HL-60/S4 (cell line): ENCODE measurements around the gene TEX19.

Experiments
- in situ Hi-C: fragments of 300-500 bp; cut with MboI; formaldehyde crosslinking; loops from 2 replicates; pipeline ENCODE4 v1.14.3; 2022; ENCODE audit warnings: low sequenced_read_pairs

Gene TEX19

DNA sequence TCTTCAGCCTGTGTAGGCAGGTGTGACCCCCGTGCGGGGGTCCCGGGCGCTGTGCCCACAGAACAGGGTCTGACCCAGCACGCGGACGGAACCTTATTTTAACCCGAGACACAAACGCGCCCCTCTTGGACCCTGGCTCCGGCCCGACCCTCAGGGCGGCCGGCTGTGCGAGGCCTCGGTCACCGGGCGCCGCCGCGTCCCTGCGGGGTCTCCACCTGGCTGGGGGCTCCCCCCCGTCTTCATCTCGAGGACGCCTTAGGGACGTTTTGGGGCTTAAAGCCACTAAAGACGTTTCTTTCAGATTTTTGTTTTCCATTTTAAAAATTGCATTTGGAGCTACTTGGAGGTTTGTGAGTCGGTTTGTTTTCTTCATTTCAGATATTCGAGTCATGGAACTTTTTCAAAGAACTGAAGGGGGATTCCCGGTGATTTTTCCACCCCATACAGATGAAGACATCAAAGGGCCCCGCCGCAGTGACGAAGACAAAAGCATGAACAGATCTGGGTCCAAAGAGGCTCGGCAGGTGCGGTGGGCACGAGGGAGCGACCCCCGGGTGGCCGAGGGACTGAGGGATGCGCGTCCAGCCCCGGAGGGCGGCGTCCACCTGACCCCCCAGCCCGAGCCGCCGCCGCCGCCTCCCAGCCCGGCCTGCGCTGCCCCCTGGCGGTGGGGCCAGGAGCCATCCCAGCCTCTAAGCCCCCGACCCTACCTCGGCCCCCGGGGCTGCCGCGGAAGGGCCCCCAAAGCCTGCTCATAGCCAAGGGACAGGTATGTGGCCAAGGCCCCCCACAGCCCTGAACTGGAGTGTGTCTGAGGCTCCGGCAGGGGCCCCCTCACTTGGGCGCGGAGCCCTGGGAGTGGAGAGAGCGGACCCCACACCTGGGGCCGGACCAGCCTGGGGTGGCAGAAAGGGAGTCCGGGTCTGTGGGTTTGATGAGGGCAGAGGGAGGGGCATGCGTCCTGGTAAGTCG, 37.8 kb upstream of the TEX19 start:
- in situ Hi-C loops, result loop anchor here (10.0 kb wide), 1 partner anchor 76 kb away; no protein-coding TSS in a partner anchor

DNA sequence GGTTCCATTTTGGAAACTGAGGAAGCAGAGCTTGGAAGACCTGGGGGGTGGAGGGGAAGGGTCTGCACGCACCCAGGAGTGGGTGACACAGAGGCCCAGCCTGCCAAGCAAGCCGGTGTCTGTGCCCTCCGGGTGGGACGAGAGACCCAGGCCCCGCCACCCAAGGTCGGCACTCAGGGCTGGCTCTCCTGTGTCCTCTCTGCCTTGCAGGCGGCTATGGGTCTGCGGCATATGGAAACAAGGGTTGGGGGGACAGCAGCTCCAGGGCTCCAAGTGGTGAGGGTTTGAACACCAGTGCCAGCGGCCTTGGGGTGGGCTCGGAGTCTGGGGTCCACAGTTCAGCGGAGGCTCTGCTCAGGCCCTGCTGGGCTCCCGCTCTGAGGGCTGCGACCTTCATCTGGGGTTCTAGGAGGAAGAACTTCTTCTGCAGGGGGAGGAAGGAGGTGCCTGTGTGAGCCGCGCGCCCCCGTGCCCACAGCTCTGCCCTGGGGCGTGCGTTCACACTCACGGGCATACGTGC, 37.0 kb upstream of the TEX19 start:
- in situ Hi-C loops, result loop anchor here (10.0 kb wide), 1 partner anchor 77 kb away; no protein-coding TSS in a partner anchor

DNA sequence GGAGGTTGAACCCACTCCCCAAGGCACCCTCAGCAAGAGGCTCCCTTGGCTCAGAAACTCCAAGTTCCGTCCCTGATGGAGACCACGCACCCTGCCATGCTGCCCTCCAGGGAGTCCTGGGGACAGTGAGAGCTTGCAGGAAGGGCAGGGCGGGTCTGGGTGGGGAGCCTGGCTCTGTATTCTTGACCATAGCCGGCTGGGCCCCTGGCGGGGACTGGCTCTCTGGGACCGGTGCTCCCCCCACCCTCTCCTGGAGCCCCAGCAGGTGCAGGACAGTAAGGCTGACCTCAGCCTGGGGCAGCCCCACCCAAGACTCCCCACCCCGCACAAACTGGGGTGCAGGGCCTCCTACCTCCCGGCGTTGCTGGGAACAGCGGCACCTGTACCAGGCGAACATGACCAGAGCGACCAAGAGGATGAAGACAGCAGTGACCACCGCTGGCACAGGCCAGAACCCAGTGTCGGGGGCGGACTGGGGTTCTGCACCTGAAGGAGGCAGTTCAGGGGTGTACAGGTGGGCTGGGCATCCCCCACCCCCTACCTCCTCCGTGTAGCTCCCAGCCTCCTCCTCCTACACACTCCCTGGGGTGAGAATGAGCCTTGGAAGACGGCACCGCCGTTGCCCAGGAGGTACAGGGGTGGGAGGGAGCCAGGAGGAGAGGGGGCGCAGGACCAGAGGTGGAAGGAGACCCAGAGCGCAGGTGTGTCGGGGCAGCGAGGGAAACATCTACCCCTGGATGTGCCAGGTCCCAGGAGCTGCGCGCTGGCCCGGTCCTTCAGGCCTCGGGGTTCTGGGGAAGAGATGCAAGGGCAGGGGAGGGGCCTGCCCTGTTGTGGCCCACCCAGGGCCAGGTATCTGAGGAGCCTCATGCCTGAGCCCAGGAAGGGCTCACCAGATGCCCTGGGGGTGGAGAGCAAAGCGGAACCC, 36.3 kb upstream of the TEX19 start:
- in situ Hi-C loops, result loop anchor here (10.0 kb wide), 1 partner anchor 78 kb away; no protein-coding TSS in a partner anchor

DNA sequence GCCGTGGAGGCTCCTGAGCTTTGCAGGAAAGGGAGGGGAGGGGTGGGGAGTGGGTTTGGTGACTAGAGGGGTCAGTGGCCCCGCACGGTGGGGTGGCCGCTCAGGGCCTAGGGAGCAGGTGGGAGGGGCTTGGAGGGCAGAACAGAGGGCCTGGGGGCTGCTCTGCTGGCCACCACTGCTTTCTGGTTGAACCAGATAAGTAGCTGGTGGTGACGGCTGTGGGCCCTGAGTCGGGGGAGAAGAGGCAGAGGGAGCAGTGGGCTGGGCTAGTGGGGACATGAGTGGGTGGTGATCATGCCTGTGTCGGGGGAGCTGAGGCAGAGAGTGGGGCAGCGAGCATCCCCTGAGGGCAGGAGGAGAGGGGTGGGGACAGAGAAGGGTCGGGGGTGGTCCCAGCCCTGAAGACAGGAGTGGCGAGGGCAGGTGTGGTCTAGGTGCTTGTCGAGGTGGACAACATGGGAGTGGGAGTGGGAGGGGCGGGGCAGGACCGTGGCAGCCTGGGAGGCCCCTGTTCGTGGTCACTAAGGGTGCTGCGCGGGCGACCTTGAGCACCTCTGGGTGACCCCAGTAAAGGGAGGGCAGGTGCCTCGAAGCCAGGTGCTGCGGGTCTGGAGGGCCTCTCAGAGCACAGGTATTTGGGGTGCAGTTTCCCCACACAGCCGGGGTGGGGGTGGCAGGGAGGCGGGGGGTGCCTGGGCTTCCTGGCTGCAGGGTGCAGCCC, 35.4 kb upstream of the TEX19 start:
- in situ Hi-C loops, result loop anchor here (10.0 kb wide), 1 partner anchor 79 kb away; no protein-coding TSS in a partner anchor

DNA sequence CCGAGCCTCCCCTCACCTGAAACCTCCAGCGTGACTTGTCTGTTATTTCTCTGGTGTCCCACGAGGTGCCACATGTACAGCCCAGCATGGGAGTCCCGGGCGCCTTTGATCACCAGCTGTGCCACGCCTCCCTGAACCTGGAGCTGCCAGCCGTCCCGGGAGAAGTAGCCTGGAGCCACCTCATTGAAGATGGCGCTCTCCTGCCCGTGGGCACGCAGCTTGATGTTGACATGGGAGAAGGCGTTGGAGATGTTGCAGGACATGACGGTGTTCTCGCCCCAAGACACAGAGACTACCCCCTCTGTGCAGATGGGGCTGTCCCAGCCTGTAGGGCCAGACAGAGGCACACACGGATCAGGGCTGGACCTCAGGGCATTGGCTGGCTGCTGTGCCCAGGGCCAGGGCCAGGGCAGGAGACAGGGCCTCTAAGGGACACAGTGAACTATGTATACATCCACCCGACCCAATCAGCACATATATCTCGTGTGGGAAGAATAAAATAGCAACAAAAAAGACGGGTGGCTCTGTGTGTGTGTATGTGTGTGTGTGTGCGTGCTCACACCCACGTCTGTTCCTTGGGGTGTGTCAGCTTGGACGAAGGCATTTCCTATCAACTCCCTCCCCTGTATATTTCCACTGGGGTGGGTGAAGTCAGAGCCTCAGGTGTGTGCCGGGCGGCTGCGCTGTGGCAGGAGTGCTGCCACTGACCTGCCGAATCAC, 34.3 kb upstream of the TEX19 start:
- in situ Hi-C loops, result loop anchor here (10.0 kb wide), 1 partner anchor 80 kb away; no protein-coding TSS in a partner anchor

DNA sequence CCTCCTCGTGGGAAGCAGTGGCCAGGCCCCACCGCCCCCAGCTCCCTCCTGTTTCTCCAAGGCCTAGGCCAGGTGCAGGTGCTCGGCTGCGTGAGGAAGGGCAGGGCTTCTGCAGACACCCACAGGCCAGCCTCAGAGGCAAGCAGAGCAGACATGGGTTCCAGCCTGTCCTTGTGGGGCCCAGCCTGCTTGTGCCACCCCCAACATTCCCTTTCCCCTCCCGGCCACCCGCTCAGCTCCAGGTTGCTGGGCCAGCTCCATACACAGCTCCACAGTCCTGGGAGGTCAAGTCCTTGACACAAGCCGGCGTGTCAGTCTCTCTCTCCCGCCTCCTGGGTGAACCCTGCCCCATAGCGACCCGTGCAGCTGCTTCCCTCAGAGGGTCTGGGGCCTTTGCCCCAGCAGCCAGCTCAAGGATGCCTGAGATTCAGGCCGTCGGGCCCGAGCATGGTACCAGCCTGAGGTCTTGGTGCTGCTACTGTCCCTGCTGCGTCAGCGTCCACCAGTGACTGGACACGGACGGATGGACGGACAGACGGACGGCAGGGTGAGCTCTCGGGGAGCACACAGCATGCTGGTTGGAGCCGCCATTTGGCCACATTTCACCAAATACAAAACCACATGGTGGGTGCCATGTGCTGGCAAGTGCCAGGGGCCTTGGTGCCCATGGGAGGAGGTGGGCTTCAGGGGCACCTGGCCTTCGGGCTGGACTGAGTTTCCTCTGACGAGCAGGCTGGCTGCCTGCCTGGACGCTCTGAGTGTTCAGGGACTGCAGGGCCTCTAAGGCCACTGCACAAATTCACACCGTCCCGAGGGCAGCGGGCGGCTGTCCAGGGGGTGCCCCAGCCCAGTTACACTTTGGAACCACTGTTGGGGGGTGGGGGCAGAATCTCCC, 33.5 kb upstream of the TEX19 start:
- in situ Hi-C loops, result loop anchor here (10.0 kb wide), 1 partner anchor 81 kb away; no protein-coding TSS in a partner anchor

DNA sequence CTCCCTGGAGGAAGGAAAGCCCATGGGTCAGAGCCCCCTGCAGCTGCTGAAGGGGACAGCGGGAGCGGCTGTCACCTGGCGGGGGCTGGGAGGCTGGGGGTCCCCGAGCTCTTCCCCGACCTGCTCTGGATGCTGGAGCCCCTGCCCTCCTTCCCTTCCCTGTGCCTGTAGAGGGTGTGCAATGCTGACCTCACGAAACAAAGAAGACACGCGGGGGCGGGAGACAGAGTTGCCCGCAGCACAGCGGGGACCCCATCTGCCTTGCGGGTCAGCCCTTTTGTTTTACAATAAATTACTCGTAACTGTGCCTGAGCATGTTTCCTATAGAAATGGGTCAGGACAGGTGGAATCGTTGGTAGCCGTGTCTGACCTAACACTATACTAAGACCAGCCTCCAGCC, 31.8 kb upstream of the TEX19 start:
- in situ Hi-C loops, result loop anchor here (10.0 kb wide), 1 partner anchor 82 kb away; no protein-coding TSS in a partner anchor

DNA sequence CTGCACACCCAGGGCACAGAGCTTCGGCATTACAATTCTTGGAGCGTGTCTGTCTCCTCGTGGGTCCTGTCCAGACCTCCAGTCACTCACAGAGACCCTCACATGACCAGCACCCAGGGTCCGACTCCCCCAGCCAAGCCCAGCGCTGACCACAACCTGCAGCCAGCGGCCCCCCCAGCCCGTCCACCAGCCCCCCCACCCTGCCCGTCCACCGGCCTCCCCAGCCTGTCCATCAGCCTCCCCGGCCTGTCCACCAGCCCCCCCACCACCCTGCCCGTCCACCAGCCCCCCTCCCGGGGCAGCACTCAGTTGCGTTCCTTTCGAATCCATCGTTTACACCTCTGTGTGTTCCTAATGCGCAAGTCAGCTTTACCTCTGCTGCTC, 31.3 kb upstream of the TEX19 start:
- in situ Hi-C loops, result loop anchor here (10.0 kb wide), 1 partner anchor 83 kb away; no protein-coding TSS in a partner anchor

DNA sequence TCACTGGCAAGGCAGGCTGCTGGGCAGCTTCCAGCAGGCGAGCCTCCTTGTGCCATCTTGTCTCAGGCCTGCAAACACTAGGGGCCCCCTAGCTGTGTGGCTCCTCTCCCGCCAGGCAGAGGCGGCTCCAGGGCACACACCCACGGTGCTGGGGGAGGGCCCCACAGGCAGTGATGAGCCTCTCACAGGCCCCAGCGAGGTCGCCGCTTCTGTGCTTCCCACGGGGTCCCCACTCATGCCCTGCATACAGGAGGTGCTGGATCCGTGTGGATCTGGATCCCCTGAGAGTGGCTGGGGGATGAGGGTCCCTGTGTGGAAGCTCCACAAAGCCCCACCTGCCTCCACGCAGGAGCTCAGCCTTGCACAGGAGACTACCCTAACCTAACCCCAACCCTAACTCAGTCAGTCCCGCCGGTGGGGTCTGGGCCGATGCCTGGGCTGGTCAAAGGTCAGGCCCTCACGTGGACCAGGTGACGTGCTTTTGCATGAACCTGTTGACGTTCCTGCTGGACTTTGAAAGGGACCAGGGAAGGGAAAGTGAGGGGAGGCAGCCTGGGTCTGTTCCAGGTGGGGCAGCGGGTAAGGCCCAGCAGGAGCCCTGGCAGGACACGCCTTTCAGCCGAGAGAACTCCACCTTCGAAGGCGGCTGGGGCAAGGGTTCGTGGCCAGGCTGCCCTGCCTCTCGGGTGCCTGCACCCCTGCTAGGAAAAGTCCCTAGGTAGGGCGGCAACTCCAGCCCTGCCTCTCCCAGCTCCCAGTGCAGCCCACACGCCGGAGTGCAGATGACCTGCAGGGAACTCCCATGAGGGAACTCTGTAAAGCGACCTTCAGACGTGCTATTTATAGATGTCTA, 30.7 kb upstream of the TEX19 start:
- in situ Hi-C loops, result loop anchor here (10.0 kb wide), 1 partner anchor 84 kb away; no protein-coding TSS in a partner anchor

DNA sequence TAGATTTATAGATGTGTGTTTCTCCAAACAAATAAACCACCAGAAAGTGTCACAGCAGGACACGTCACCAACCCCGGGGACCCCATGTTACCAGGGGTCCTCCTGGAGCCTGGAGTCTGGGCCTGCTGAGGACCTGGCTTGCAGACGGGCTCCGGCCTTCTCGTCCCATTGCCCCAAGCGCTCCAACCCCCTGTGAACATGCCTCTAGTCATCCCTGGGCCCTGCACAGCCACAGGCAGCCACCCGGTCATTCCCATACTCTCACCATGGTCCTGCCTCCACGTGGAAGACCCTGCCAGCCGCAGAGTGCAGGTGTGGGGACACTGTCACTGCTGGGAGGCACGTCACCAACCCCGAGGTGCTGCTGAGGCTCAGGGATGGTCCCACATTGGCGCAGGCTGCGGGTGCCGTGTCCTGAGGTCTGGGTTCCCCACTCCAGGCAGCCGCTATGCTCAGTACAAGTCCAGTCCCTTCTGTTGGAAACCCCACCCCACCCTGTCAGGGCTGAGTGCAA, 30.0 kb upstream of the TEX19 start:
- in situ Hi-C loops, result loop anchor here (10.0 kb wide), 1 partner anchor 84 kb away; no protein-coding TSS in a partner anchor

DNA sequence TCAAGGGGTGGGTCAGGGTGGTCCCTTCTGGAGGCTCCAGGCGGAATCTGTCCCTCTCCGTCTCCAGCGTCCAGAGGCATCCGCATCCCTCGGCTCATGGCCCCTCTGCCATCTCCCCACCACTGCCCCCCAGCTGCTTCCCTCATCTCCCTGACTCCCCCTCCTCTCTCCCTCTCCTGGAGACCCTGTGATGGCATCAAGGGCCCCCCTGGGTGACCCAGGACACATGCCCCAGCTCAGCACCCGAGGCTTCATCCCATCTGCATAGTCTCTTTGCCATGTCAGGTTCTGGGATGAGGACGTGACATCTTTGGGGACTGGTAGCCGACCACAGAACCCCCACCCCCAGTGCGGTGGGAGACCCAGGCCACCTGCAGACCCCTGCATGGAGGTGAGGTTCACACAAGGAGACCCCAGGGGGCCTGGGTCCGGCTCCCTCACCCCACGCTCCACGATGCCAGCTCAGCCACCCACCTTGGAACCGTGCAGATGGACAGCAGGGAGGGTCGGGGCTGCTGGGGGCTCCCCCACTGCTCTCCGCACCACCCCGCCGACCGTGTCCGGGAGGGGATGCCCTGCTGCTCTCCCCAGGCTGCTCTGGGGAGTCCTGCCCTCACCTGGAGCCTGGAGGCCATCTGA, 29.2 kb upstream of the TEX19 start:
- in situ Hi-C loops, result loop anchor here (10.0 kb wide), 1 partner anchor 85 kb away; no protein-coding TSS in a partner anchor

DNA sequence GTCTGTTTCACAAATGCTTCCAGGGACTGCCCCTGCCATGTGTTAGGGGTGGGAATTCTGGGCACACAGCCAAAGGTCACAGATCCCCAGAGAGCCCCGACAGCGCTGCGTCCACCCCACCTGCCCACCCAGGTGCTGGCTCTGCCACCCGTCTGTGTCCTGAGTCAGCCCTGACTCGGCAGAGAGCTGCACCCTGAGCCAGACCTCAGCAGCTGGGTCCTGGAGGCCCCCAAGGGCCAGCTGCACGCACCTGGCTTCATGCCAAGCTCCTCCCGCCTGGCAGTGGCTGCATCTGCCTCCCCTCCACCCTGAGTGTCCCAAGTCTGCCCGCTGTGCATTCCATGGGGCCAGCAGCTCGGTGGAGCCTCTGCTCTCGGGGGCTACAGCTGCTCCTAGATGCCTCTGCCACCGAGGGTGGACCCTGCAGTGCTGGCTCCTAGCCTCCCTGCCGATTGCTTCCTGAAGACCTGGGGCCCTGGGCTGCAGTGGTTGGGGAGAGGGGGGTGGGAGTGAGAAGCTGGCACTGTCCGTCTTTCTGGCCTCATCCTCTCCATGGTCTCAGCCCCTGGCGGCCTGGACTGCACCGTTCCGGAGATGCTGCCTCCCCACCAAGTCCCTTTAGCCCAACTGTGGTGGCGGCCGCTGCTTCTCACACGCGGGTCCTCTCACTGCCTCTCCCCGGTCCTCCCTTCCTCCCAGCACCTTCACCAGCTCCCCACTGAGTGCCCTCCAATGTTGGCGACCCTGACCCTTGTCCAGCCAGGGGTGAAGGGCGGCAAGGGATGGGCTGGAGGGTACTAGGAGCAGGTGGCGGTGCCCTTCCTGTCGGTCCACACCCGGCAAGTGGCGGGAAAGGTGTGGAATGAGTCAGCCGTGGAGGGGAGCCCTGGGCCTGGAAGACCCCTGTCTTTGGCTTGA, 28.5 kb upstream of the TEX19 start:
- in situ Hi-C loops, result no loop called here

DNA sequence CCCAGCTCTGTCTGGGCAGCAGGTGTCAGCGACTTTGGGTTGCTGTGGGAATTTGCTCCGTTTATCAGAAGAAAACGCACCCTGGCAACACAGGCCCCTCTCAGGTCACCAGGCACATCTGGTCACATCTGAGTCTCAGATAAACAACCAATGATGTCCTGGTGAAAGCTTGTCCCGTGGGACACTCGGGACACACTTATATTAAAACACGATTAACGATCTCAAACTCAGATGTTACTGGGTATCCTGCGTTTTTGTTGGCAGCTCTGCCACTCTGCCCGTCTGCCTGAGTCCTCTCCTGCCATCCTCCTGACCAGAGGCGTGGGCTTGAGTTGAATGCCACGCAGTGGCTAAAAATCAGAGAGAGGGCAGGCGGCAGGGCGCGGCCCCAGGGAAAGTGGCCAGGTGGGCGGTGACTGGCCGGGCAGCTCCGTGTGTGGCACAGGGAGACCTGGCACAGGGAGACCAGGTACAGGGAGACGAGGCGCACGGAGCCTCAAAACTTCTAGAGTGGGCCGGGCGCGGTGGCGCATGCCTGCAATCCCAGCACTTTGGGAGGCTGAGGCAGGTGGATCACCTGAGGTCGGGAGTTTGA, 27.6 kb upstream of the TEX19 start:
- in situ Hi-C loops, result no loop called here

DNA sequence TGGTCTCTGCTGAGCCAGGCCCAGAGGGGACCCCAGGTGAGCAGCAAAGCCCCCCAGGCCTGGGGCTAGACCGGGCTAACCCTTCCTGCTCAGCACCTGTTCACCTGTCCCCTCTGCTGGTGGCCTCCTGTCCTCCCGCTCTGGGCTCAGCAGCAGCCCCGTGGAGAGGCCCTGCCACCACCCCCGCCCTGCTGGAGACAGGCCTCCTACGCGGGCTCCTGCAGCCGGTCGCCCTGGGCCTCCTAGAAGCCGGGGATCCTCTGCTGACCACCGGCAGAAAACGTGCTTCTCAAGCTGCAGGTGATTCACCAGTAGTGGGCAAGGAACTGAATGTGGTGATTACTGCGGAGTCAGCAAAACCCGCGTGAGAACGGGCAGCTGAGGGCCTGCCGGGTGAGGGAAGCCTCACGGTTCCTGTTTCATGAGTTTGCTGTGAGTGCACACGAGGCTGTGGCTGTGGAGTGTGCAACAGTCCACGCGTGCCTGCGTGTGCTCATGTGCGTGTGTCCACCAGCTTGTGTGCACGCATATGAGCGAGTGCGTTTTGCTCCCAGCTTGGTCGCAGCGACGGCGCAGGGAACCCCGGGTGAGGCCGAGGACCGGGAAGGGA, 26.3 kb upstream of the TEX19 start:
- in situ Hi-C loops, result no loop called here
